ENCODE data around the gene SUCLG2.

SUCLG2 gene

GRCh38 chr3:67655364-67656121 lies 1.1 kb upstream of the SUCLG2 start:
- Histone ChIP-seq H3K4me3 (replicated peaks; ENCODE audit: insufficient read depth, low read length) (peak overlapping the region; percentile 11; the same call in 1 of the 2 replicates), H3K27ac (replicated peaks) (no peak overlapping the region)

GRCh38 chr3:67654844-67655177 lies 399 bp upstream of the SUCLG2 start:
- no peak for DNase-seq (ENCODE audit: low read depth in 1 of 2, low spot score in 1 of 2)
- H3K27me3 ChIP-seq (ENCODE audit: insufficient read depth, poor library complexity, severe bottlenecking): no peaks in the 10 kb centered on the region
- H3K4me3 ChIP-seq (replicated peaks; ENCODE audit: insufficient read depth, low read length): peak overlapping the region; percentile 66
- peak overlapping the region; percentile 87 for H3K27ac ChIP-seq (replicated peaks)
- TF ChIP-seq POLR2AphosphoS5 (IDR thresholded peaks at IDR 0.05; ENCODE audit: low read depth) (no peak), SPI1 (IDR thresholded peaks at IDR 0.05; ENCODE audit: borderline replicate concordance, low read depth) (no peak), REST (IDR thresholded peaks at IDR 0.05; ENCODE audit: insufficient replicate concordance, low read depth) (no peak), GABPA (IDR thresholded peaks at IDR 0.05; ENCODE audit: low read depth) (no peak)
- TF ChIP-seq, protein P1, sequence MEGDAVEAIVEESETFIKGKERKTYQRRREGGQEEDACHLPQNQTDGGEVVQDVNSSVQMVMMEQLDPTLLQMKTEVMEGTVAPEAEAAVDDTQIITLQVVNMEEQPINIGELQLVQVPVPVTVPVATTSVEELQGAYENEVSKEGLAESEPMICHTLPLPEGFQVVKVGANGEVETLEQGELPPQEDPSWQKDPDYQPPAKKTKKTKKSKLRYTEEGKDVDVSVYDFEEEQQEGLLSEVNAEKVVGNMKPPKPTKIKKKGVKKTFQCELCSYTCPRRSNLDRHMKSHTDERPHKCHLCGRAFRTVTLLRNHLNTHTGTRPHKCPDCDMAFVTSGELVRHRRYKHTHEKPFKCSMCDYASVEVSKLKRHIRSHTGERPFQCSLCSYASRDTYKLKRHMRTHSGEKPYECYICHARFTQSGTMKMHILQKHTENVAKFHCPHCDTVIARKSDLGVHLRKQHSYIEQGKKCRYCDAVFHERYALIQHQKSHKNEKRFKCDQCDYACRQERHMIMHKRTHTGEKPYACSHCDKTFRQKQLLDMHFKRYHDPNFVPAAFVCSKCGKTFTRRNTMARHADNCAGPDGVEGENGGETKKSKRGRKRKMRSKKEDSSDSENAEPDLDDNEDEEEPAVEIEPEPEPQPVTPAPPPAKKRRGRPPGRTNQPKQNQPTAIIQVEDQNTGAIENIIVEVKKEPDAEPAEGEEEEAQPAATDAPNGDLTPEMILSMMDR (IDR thresholded peaks at IDR 0.05; ENCODE audit: insufficient read depth, low read length): no peak

More at GRCh38 chr3:67655364-67656121, 1.1 kb upstream of the SUCLG2 start:
- H3K27me3 ChIP-seq (ENCODE audit: insufficient read depth, poor library complexity, severe bottlenecking): no peaks in the 10 kb centered on the region
- TF ChIP-seq REST (IDR thresholded peaks at IDR 0.05; ENCODE audit: insufficient replicate concordance, low read depth) (no peak), GABPA (IDR thresholded peaks at IDR 0.05; ENCODE audit: low read depth) (no peak), POLR2AphosphoS5 (IDR thresholded peaks at IDR 0.05; ENCODE audit: low read depth) (no peak), SPI1 (IDR thresholded peaks at IDR 0.05; ENCODE audit: borderline replicate concordance, low read depth) (no peak)
- TF ChIP-seq, protein P1 (IDR thresholded peaks at IDR 0.05; ENCODE audit: insufficient read depth, low read length): no peak
- DNase-seq (ENCODE audit: low read depth in 1 of 2, low spot score in 1 of 2): peak in 1 of 2 experiments; percentile 58

DNA sequence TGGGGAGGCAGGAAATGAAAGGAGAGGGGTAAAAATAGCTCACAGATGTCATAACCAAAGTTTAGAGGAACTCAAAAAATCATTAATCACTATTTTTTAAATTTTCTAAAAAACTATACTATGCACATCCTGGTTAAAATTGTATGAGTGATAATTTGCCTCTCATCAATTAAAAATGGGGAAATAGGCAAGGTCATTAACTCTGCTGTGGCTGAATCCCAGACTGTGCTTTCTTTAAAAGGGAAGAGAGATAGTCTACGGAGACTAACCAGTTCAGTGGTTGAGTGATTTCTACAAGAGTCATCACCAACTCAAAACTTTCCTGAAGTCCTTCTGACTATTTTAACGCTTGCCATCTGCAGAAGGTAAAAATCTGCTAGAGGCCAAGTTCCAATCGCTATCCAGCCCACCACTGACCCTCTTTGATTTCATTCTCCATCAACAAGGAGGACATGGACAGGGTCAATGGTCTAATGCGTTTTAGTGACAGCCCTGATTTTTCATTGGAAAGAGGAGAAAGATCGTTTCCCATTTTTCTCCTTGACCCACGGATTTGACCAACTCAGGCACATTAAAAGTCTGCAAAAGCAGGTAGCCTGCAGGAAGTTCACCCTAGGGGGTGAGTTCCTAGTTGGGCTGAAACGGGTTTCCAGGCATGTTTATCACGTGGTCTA lies 850 bp downstream of the SUCLG2 start:
- no peak for TF ChIP-seq SPI1 (IDR thresholded peaks at IDR 0.05; ENCODE audit: borderline replicate concordance, low read depth)
- TF ChIP-seq POLR2AphosphoS5 (IDR thresholded peaks at IDR 0.05; ENCODE audit: low read depth): no peak
- Histone ChIP-seq H3K4me3 (replicated peaks; ENCODE audit: insufficient read depth, low read length) (peak overlapping the region; percentile 66), H3K27ac (replicated peaks) (peak overlapping the region; percentile 87), H3K27me3 (ENCODE audit: insufficient read depth, poor library complexity, severe bottlenecking) (no peaks in the 10 kb centered on the region)
- DNase-seq (ENCODE audit: low read depth in 1 of 2, low spot score in 1 of 2): no peak

DNA sequence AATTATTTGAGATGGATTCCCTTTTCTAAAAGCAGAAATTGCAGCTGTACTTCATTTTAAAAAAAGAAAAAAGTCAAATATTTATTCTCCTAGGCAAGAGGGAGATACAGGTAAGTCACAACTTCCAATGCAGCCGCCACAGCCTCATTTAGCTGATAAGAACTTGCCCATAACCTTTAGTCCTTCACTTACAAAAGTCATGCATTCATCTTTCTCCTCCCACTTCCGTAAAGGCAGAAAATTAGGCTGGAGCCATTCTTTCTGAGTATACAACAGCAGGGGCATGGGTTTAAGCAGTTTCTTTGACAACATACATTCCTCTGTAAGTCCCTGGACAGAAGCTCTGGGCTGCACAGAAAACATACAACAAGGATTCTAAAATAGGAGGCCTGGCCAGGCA lies 4.3 kb downstream of the SUCLG2 start:
- no peak for TF ChIP-seq REST (IDR thresholded peaks at IDR 0.05; ENCODE audit: insufficient replicate concordance, low read depth)
- TF ChIP-seq, protein P1 (IDR thresholded peaks at IDR 0.05; ENCODE audit: insufficient read depth, low read length): no peak
- TF ChIP-seq POLR2AphosphoS5 (IDR thresholded peaks at IDR 0.05; ENCODE audit: low read depth): no peak
- TF ChIP-seq GABPA (IDR thresholded peaks at IDR 0.05; ENCODE audit: low read depth): no peak
- TF ChIP-seq SPI1 (IDR thresholded peaks at IDR 0.05; ENCODE audit: borderline replicate concordance, low read depth): no peak
- no peak overlapping the region for H3K27ac ChIP-seq (replicated peaks)
- DNase-seq (ENCODE audit: low read depth in 1 of 2, low spot score in 1 of 2): no peak
- H3K4me3 ChIP-seq (replicated peaks; ENCODE audit: insufficient read depth, low read length): no peak overlapping the region
- H3K27me3 ChIP-seq (ENCODE audit: insufficient read depth, poor library complexity, severe bottlenecking): no peaks in the 10 kb centered on the region

All from HL-60 (cell line).